ENCODE measurements around the gene ARMC6. TPM values are rescaled to one million over a fixed set of nuclear protein-coding genes. Genes with fewer than 3 reads are reported as not detected.
A peak's percentile ranks its signal among the peaks of the same experiment; 100 is the strongest.

Gene ARMC6
- total and polyA plus RNA-seq, 2 experiments from 2014 or later: 26.4 to 30.8 TPM

DNA sequence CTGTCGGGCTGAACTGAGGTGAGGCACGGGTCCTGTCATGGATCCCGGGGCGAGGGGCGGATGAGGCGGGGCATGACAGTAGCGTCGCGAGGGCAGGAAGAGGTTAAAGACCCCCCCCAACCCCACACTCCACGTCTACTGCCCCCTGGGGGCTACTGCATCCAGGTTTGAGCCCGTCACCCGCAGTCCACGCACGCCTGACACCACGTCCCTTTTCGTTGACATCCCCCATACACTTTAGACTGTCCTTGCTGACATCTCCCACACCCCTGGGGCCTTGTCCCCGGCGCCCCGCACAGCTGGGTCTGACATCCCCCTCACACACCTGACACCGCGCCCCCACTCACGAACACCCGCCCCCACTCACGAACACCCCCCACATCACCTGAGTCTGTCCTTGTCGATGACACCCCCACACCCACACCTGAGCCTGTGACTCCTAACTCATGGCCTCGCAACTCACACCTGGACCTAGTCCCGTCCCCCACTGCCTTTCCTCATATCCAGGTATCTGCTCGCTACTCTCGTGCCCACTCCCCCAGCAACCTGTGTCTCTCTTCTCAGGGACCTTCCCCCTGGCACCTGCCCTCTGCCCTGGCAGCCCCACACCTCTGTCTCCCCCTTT is 30.8 kb downstream of the ARMC6 start:
- Histone ChIP-seq H3K4me2 (peak overlapping the region; percentile 88), H3K27ac (no peak overlapping the region), H3K36me3 (replicated peaks; ENCODE audit: insufficient read depth, low read depth) (no peaks in the 10 kb centered on the region), H2AFZ (no peak overlapping the region), H3K79me2 (peaks cover 7% of the 10 kb centered on the region), H3K4me1 (ENCODE audit: insufficient read depth) (no peaks in the 10 kb centered on the region), H3K27me3 (no peaks in the 10 kb centered on the region), H3K4me3 (peak overlapping the region; percentile 3), H3K9me2 (replicated peaks; ENCODE audit: insufficient read depth) (no peaks in the 10 kb centered on the region), H3K9me3 (ENCODE audit: low read depth) (no peaks in the 10 kb centered on the region), H4K20me1 (ENCODE audit: insufficient read depth, poor library complexity, severe bottlenecking) (no peaks in the 10 kb centered on the region)
- no peak for TF ChIP-seq EZH2phosphoT487 (IDR thresholded peaks at IDR 0.05; ENCODE audit: low read depth, severe bottlenecking, unreplicated experiment)
- TF ChIP-seq, protein P1, sequence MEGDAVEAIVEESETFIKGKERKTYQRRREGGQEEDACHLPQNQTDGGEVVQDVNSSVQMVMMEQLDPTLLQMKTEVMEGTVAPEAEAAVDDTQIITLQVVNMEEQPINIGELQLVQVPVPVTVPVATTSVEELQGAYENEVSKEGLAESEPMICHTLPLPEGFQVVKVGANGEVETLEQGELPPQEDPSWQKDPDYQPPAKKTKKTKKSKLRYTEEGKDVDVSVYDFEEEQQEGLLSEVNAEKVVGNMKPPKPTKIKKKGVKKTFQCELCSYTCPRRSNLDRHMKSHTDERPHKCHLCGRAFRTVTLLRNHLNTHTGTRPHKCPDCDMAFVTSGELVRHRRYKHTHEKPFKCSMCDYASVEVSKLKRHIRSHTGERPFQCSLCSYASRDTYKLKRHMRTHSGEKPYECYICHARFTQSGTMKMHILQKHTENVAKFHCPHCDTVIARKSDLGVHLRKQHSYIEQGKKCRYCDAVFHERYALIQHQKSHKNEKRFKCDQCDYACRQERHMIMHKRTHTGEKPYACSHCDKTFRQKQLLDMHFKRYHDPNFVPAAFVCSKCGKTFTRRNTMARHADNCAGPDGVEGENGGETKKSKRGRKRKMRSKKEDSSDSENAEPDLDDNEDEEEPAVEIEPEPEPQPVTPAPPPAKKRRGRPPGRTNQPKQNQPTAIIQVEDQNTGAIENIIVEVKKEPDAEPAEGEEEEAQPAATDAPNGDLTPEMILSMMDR (IDR thresholded peaks at IDR 0.05; ENCODE audit: poor library complexity): peak; percentile 44
- DNase-seq (ENCODE audit: low spot score): no peak
- 65% methylated on average over 5 of the region's 29 CpGs for WGBS (ENCODE audit: low lambda C conversion rate, missing lambda C conversion rate)

DNA sequence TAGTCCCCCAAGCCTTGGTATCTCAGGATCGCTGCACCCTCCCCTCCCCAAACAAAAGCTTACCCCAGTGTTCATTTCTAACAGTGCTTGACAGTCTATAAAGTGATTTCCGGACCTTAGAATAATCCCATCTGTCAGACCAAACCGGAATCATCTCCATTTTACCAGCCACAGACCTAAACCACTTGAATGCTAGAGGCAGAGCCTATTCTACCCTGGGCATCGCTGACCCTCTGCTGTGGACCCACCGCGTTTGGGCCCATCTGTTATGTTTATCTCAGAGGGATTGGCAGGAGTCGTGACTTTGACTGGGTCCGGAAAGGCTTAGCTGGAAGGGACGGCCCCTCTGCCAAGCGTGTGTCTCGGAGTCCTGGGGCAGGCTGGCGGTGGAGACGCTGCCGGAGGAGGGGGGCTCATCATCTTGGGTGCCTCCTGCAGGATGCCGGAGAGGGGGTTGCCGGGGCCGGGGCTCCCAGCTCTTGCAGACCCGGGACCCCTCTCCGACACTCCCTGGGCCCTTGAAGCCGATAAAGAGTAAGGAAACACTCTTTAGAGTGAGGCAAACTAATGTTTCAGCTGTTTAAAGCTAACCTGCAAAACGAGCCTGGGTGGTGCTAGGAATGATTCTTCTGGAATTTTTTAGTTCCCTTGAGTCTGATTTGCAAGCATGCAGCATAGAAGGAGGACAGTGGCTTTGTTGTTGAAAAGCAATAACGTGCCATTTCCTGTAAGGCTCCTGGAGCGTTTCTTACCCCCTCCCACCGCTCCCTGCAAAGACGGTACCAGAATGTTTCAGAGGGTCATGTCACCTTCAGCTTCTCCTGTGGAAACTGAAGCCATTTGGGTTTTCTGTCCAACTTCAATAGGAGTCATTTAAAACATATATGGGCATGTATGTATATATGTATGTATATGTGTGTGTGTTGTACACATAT is 31.7 kb downstream of the ARMC6 start:
- H3K4me2 ChIP-seq: peak overlapping the region; percentile 88
- no peaks in the 10 kb centered on the region for H3K9me3 ChIP-seq (ENCODE audit: low read depth)
- no peaks in the 10 kb centered on the region for H3K36me3 ChIP-seq (replicated peaks; ENCODE audit: insufficient read depth, low read depth)
- TF ChIP-seq, protein P1 (IDR thresholded peaks at IDR 0.05; ENCODE audit: poor library complexity): no peak
- TF ChIP-seq EZH2phosphoT487 (IDR thresholded peaks at IDR 0.05; ENCODE audit: low read depth, severe bottlenecking, unreplicated experiment) (no peak), EZH2 (IDR thresholded peaks at IDR 0.05; ENCODE audit: borderline replicate concordance) (no peak)
- DNase-seq (ENCODE audit: low spot score): no peak
- H3K79me2 ChIP-seq: peaks cover 7% of the 10 kb centered on the region
- no peaks in the 10 kb centered on the region for H3K4me1 ChIP-seq (ENCODE audit: insufficient read depth)
- H3K27me3 ChIP-seq: no peaks in the 10 kb centered on the region
- H2AFZ ChIP-seq: peak overlapping the region; percentile 17
- H4K20me1 ChIP-seq (ENCODE audit: insufficient read depth, poor library complexity, severe bottlenecking): no peaks in the 10 kb centered on the region
- H3K9me2 ChIP-seq (replicated peaks; ENCODE audit: insufficient read depth): no peaks in the 10 kb centered on the region
- peak overlapping the region; percentile 3 for H3K4me3 ChIP-seq
- 20% methylated on average over 25 of the region's 25 CpGs for WGBS (ENCODE audit: low lambda C conversion rate, missing lambda C conversion rate)
- H3K27ac ChIP-seq: no peak overlapping the region

- Histone ChIP-seq H4K20me1 (ENCODE audit: insufficient read depth, poor library complexity, severe bottlenecking) (no peaks in the 10 kb centered on the region), H3K9me2 (replicated peaks; ENCODE audit: insufficient read depth) (no peaks in the 10 kb centered on the region), H3K27me3 (no peaks in the 10 kb centered on the region), H3K4me2 (no peak overlapping the region), H3K36me3 (replicated peaks; ENCODE audit: insufficient read depth, low read depth) (no peaks in the 10 kb centered on the region), H2AFZ (no peak overlapping the region), H3K4me3 (no peak overlapping the region), H3K79me2 (peaks cover 7% of the 10 kb centered on the region), H3K4me1 (ENCODE audit: insufficient read depth) (no peaks in the 10 kb centered on the region), H3K27ac (no peak overlapping the region), H3K9me3 (ENCODE audit: low read depth) (no peaks in the 10 kb centered on the region)
- TF ChIP-seq, protein P1 (IDR thresholded peaks at IDR 0.05; ENCODE audit: poor library complexity): no peak
- TF ChIP-seq EZH2phosphoT487 (IDR thresholded peaks at IDR 0.05; ENCODE audit: low read depth, severe bottlenecking, unreplicated experiment) (no peak), EZH2 (IDR thresholded peaks at IDR 0.05; ENCODE audit: borderline replicate concordance) (no peak)
- no peak for DNase-seq (ENCODE audit: low spot score)
- 91% methylated on average over 11 of the region's 11 CpGs for WGBS (ENCODE audit: low lambda C conversion rate, missing lambda C conversion rate)
Observed at GRCh38 chr19:19067276-19068072, 34.1 kb downstream of the ARMC6 start.
